ENCODE results near the gene VWF. TPM values are rescaled to one million over a fixed set of nuclear protein-coding genes. Genes with fewer than 3 reads are reported as not detected.

The VWF gene
- total RNA-seq, 4 donors from 2014 or later: 34.3 to 107 (median 50.3) TPM

- no peak for DNase-seq (ENCODE audit: low spot score in 2 of 2)
- H3K4me3 ChIP-seq (ENCODE audit: low read depth, poor library complexity, severe bottlenecking): no peak overlapping the region
- 91 to 95% methylated on average over 10 of the region's 10 CpGs for WGBS, 2 donors
- intact Hi-C loops (cut with DNase I; ENCODE audit: low total_unique reads): no loop called here
- TF ChIP-seq, protein P1, sequence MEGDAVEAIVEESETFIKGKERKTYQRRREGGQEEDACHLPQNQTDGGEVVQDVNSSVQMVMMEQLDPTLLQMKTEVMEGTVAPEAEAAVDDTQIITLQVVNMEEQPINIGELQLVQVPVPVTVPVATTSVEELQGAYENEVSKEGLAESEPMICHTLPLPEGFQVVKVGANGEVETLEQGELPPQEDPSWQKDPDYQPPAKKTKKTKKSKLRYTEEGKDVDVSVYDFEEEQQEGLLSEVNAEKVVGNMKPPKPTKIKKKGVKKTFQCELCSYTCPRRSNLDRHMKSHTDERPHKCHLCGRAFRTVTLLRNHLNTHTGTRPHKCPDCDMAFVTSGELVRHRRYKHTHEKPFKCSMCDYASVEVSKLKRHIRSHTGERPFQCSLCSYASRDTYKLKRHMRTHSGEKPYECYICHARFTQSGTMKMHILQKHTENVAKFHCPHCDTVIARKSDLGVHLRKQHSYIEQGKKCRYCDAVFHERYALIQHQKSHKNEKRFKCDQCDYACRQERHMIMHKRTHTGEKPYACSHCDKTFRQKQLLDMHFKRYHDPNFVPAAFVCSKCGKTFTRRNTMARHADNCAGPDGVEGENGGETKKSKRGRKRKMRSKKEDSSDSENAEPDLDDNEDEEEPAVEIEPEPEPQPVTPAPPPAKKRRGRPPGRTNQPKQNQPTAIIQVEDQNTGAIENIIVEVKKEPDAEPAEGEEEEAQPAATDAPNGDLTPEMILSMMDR (IDR thresholded peaks at IDR 0.05): no peak
- no peak for TF ChIP-seq POLR2A (IDR thresholded peaks at IDR 0.05)
Measured at GRCh38 chr12:5971194-5971850, 153.1 kb downstream of the VWF start.

- 81 to 88% methylated on average over 5 of the region's 5 CpGs for WGBS, 2 donors
- intact Hi-C loops (cut with DNase I; ENCODE audit: low total_unique reads): no loop called here
- TF ChIP-seq, protein P1 (IDR thresholded peaks at IDR 0.05): no peak
- no peak for TF ChIP-seq POLR2A (IDR thresholded peaks at IDR 0.05)
- DNase-seq (ENCODE audit: low spot score in 2 of 2): no peak
- H3K4me3 ChIP-seq (ENCODE audit: low read depth, poor library complexity, severe bottlenecking): no peak overlapping the region
Measured at GRCh38 chr12:5969974-5970690, 154.3 kb downstream of the VWF start.

- no peak for DNase-seq (ENCODE audit: low spot score in 2 of 2)
- WGBS, 2 donors: 78 to 86% methylated on average over 11 to 17 of the region's 17 CpGs
- intact Hi-C loops (cut with DNase I; ENCODE audit: low total_unique reads): no loop called here
- no peak overlapping the region for H3K4me3 ChIP-seq (ENCODE audit: low read depth, poor library complexity, severe bottlenecking)
- TF ChIP-seq, protein P1 (IDR thresholded peaks at IDR 0.05): no peak
- TF ChIP-seq POLR2A (IDR thresholded peaks at IDR 0.05): no peak
Measured at GRCh38 chr12:5969156-5969973, 155.1 kb downstream of the VWF start.

GRCh38 chr12:5967645-5968415, 156.6 kb downstream of the VWF start:
- no peak for TF ChIP-seq POLR2A (IDR thresholded peaks at IDR 0.05)
- TF ChIP-seq, protein P1 (IDR thresholded peaks at IDR 0.05): no peak
- WGBS, 2 donors: 95% methylated on average over 17 of the region's 17 CpGs
- intact Hi-C loops (cut with DNase I; ENCODE audit: low total_unique reads): no loop called here
- no peak for DNase-seq (ENCODE audit: low spot score in 2 of 2)
- H3K4me3 ChIP-seq (ENCODE audit: low read depth, poor library complexity, severe bottlenecking): no peak overlapping the region

GRCh38 chr12:5966486-5967095, 157.9 kb downstream of the VWF start:
- TF ChIP-seq, protein P1 (IDR thresholded peaks at IDR 0.05): no peak
- no peak for TF ChIP-seq POLR2A (IDR thresholded peaks at IDR 0.05)
- DNase-seq (ENCODE audit: low spot score in 2 of 2): no peak
- intact Hi-C loops (cut with DNase I; ENCODE audit: low total_unique reads): no loop called here
- no peak overlapping the region for H3K4me3 ChIP-seq (ENCODE audit: low read depth, poor library complexity, severe bottlenecking)
- 82 to 87% methylated on average over 11 of the region's 11 CpGs for WGBS, 2 donors
